ENCODE measurements around the gene DCAF8.
"Not testable (repeated sequence)": the region's sequence is repeated elsewhere in the genome, so short reads cannot be mapped to it uniquely, and the experiment has no call there.

DCAF8 gene

DNA sequence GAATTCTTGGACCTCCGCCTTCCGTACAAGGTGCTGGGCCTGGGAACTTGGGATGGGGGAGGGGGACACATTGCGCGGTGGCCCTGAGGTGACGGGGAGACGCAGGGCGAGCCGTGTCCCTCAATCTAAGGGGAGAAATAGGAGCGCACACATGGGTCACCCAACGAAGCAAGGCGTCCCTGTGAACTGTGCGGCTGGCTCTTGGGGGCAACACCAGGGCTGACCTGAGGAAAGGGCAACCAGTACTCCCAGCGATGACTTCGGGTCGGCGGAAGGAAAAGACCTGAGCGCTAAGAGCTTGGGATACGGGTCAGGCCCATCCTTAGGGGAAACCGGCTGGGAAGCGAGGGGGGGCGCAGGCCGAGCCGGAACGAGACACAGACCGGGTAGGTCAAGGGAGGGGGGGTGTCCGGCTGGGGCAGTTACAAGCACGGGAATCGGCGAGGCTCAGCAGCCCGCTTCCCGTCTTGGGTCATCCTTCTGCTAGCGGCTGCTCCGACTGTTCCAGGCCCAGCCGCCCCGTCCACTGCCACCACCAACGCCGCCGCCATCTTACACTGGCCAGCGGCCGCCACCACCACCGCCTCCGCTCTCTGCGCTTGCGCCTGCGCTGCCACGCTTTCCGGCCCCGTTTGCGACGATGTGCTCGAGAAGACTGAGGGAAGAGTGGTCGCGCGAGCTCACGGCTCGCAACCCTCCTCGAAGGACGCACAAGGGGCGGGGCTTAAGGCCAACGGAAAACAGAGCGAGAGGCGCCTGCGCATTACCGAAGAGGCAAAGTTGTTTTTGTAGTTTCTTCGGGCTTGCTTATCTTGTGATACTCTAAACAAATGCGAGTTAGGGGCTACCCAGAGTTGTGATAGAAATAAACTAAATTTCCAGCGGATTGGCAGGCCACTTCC lies at the start of gene DCAF8:
Gene DCAF8, minus strand, starts transcription at position 657 of the 902 bp plus-strand sequence. CDS start 18,541 bp downstream, outside the sequence.
- H3K4me3 ChIP-seq (ENCODE audit: low read depth, low read length), result peak within 1 kb of the TSS; percentile 99
- peak; percentile 92 for DNase-seq (ENCODE audit: low read depth)

DNA sequence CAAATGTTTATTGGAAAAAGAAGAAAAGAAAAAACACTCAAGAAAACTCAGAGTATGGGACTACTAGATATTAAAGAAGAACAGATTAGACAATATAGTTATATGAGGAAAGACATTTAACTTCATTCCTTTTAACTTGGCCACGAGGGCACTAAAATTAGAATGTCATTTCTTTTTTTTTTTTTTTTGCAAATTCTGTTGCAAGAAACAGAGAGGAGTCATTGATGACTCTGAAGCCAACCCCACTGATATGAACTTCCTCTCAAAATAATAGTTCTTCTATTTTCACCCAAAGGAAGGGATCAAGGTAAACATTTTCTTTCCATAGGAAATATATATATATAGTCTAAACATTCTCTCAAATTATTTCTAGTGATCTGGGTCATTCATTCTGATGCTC lies 47.2 kb upstream of the DCAF8 start:
- no peak overlapping the region for H3K4me3 ChIP-seq (ENCODE audit: low read depth, low read length)
- DNase-seq (ENCODE audit: low read depth), result no peak

DNA sequence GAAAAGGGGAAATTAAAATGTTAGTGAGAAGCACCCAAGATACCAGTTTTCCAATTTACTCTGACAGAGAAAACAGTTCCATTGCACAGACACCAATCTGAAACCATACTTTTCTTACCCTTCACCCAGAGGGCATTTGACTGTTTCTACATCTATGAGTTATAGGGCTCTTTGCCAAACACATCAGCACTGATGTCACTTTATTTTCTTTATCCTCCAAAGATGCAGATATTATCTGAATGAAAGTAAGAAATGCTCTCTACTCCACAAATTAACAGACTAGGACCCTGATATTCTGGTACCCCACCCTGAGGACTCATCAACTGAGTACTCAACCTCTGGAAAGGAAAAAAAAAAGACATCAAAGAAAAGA lies 46.8 kb upstream of the DCAF8 start:
- DNase-seq (ENCODE audit: low read depth), result no peak
- no peak overlapping the region for H3K4me3 ChIP-seq (ENCODE audit: low read depth, low read length)

DNA sequence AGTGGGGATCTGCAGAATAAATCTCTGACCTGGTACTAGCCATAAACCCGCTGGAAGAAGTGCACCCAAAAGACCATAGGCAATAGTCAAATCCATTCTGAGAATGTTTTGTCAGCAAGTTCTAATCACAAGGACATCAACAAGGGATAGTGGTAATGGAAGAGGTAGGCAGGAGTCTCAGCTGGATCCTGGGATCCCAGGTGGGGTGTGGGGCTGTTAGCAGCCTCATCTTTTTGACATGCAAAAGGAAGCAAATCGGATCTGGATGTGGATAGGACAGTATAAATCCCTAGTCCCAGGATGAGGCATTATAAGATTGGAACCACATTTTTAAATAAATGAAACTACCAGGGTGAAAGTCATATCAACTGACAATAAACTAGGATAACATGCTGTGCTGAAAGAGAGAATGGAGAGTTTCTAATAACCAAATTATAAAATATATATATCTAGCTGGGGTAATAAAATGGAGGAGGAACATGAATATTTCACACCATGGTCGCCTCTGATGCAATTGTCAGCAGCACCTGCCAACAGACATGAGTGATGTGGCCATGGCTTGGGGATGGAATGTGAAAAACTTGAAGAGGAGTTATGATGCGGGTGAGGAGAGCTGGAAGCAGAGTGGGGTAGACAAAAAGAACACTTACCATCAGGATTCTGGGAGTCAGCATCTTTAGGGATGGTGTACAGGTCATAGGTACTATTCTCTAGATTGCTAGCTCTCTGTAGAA lies 46.3 kb upstream of the DCAF8 start:
- DNase-seq (ENCODE audit: low read depth), result no peak
- H3K4me3 ChIP-seq (ENCODE audit: low read depth, low read length), result no peak overlapping the region

DNA sequence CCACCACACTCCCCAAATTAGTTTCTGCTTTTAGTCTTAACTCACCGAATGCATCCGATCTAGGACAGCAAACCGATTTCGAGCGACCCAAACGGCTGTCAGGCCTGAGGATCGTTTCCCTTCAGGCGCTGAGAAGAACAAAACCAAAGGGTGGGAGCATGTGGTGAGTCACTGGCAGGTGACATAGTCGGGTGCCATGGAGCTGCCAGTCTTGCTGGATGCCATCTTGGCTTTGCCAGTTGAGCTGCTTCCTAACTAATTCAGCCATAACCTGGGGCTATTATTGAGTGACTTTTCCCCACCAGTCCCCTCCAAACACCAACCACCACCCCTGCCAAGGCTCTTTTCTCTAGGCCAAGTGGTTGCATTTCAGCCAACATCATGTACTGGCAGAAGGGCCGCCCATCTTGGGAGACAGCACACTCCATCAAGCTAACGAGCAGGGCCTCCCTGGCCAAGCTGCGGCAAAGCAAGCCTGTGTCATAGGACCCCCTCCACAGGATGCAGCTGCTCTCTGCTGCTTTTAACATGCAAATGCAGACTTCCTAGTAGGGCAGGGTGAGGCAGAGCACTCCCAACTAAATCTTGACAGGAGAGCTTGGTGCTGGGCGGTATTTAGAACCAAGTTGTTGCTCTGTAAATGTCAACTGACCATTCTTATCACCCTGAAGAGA lies 44.9 kb upstream of the DCAF8 start:
- DNase-seq (ENCODE audit: low read depth), result no peak
- no peak overlapping the region for H3K4me3 ChIP-seq (ENCODE audit: low read depth, low read length)

DNA sequence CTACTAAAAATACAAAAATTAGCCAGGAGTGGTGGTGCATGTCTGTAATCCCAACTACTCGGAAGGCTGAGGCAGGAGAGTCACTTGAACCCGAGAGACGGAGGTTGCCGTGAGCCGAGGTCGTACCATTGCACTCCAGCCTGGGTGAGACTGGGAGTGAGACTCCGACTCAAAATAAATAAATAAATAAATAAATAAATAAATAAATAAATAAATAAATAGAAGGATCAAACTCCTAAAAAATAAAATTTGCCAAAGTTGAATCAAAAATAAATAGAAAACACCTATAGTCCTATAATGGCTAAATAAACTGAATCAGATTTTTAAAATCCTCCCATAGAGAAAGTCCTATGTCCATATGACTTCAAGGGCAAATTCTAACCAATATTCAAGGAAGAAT lies 37.8 kb upstream of the DCAF8 start:
- H3K4me3 ChIP-seq (ENCODE audit: low read depth, low read length), result no peak overlapping the region
- DNase-seq (ENCODE audit: low read depth), result no peak

DNA sequence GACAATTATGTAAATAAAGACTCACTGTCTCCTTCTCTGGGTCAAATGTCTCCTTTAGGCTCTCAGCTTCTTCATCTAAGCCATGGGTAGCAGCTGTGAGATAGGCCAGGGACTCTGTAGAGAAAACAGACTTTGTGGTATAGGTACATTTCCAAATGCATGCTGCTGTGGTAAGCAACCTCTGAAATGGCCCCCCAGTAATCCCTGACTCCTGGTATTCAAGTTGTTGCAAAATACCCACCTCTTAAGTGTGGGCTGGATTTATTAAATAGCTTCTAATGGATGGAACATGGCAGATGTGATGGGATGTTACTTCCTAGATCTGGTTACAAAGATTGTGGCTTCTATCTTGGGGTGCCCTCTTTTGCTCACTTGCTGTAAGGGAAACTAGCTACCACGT lies 33.7 kb upstream of the DCAF8 start:
- no peak for DNase-seq (ENCODE audit: low read depth)
- H3K4me3 ChIP-seq (ENCODE audit: low read depth, low read length), result no peak overlapping the region

DNA sequence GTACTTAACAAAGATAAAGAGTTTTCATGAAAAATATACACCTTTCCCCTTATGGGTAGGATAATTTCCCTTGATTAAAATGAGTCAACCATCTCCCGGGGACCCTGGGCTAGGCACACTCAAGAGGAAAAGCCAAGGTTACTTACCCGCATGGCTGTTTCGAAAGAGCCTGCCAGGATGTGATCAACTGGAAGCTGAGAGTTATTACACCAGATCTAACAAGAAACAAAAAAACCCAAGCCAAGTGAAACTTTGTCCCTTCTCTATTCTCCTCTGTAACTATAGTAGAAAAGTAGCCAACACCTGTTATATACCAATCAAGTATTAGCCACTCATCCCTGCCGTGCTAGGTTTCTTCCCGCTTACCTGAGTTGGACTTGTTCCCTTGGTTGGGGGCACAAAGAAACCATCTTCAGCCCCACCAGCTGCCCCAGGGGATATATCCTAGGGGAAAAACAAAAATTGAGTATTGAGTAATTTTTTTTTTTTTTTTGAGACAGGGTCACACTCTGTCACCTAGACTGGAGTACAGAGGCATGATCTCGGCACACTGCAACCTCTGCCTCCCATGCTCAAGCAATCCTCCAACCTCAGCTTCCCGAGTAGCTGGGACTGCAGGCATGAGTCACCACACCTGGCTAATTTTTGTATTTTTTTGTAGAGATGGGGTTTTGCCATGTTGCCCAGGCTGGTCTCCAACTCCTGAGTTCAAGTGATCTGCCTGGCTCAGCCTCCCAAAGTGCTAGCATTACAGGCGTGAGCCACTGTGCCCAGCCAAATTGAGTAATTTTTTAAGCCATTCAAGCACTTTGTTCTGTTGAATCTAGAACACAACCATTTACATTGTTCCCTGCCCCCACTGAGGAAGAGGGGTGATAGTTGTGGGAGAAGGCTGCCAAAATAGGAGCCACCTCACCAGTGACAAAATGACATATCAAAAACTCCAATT lies 30.9 kb upstream of the DCAF8 start:
- no peak for DNase-seq (ENCODE audit: low read depth)

DNA sequence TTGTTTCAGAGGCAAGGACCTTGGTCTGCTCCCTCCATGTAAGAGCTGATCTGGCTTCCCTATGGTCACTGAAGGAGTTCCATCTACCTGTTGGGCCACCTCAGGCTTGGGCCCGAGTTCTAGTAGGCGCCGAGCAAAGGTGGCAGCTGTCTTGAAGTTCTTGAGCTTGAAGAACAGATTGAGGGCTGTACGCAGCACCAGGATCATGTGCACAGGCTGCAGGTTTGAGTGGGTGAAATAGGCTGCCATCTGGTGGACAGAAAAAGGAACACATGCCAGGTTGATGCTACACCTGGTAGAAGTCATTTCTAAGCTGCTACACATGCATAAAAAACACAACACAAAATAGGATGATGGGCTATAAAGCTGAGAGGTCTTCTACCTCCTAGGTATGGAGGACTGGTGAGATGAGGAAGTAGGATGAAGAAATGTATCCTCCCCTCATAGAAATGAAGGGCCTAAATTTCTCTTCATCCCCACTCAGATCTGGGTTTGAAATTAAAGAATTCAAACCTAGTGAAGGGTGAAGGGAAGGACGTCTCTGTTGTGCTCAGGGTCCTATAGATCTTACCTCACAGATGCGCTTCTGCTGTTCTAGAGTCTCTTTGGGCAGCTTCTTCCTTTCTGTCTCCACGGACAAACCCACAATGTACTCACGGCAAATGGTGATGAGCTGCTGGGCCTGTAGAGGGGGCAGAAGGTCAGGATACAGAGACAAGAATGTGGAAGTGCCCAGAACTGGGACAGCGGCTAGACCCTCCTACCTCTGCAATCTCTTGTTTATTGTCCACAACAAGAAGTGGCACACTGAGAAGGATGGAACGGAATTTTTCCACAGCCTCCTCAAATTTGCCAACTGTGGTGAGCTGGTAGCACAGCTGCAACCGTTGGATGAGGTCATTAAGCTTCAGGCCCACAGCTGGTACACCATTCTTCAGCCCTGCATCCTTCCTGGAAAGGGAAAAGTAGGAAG lies 29.2 kb upstream of the DCAF8 start:
- H3K4me3 ChIP-seq (ENCODE audit: low read depth, low read length), result no peak overlapping the region
- DNase-seq (ENCODE audit: low read depth), result peak; percentile 33

More for the DNA sequence above, 30.9 kb upstream of the DCAF8 start:
- H3K4me3 ChIP-seq (ENCODE audit: low read depth, low read length), result no peak overlapping the region

DNA sequence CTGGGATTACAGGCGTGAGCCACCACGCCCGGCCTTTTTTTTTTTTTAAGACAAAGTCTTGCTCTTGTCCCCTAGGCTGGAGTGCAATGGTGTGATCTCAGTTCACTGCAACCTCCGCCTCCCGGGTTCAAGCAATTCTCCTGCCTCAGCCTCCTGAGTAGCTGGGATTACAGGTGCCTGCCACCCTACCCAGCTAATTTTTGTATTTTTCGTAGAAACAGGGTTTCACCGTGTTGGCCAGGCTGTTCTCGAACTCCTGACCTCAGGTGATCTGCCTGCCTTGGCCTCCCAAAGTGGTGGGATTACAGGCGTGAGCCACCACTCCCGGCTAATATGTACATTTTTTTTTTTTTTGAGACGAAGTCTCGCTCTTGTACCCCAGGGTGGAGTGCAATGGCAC lies 25.4 kb upstream of the DCAF8 start:
- not testable (repeated sequence) for H3K4me3 ChIP-seq (ENCODE audit: low read depth, low read length); DNase-seq (ENCODE audit: low read depth)

DNA sequence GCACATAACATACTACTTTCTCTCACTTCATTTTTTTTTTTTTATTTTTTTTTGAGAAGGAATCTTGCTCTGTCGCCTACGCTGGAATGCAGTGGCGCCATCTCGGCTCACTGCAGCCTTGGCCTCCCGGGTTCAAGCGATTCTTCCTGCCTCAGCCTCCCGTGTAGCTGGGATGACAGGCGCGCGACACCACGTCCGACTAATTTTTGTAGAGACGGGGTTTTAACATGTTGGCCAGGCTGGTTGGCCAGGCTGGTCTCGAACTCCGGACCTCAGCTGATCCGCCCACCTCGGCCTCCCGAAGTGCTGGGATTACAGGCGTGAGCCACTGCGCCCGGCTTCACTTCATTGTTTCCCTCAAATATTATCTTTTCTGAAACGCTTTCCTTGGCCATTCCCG lies 23.2 kb upstream of the DCAF8 start:
- no peak for DNase-seq (ENCODE audit: low read depth)
- H3K4me3 ChIP-seq (ENCODE audit: low read depth, low read length), result peak overlapping the region; percentile 90

DNA sequence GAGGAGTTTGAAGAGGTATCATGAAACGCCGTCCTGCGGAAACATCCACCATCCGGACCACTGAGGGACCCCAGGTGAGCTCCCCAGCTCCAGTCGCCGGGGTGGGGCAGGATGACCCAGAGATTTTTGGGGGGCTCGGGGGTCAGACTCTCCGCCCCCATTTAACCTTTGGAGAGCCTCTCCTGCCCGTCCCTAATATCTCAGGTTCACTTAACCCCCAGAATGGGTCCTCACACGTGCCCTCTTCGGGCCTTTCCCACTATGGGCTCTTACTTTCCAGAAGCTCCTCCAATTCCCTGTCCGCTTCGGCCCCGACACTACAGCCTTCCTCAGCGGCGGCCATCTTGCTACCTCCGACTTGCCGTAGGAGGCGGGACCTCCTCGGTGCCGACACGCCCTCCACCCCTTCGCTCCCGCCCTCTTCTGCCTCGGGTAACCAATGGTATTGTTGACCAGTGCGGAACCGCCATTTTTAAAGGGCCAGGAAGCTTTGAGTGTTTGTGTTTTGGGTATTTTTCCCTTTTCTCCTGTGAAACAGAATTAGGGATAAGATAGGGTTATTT lies 22.5 kb upstream of the DCAF8 start, which contains the start of gene PEX19:
Gene PEX19, minus strand, starts transcription at position 352 of the 563 bp plus-strand sequence. Its CDS starts 9 bp downstream, at position 343.
- peak; percentile 82 for DNase-seq (ENCODE audit: low read depth)
- peak within 1 kb of the TSS; percentile 90 for H3K4me3 ChIP-seq (ENCODE audit: low read depth, low read length)

DNA sequence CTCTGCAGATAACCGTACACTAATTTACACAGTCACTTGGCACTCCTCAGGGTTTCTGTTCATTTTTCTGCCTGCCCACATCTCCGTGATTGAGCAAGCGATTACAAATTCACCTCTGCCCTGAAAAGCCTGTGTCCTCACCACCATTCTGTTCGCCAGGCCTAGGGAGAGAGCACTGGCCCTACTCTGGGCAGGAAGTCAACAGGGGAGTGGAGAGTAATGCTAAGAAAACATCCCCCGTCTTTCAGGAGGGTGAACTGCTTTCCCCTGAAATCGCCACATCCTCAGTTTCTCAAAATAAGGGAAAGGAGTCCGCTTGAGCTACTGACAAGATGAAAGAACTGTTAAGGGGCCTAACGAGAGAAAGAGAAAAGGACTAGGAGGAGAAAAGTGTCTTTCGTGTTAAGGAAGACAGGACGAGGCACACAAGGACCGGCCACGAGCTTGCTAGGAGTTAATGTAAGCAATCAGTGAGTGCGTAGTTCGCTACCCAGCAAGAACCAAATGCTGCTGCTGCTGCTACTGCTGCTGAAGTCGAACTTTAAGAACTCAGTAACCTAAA lies 22.0 kb upstream of the DCAF8 start:
- peak; percentile 71 for DNase-seq (ENCODE audit: low read depth)
- H3K4me3 ChIP-seq (ENCODE audit: low read depth, low read length), result peak overlapping the region; percentile 90

DNA sequence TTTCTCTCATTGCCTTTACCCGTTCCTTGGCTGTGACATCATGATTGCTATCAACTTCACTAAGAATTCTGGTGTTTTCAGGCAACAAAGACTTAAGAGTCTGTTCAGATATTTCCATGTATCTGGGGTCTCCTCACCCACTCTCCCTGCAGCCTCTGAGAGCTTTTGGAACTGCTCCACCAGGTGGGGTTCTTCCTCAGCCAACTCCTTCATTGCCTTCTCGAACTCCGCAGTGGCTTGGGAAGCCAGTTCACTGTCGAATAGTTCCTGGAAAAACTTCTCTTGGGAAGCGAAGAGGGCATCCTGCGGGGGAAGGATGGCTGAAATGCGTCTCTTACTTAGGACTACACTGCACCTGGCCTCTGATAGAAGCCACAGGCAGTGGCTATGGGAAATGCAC lies 20.5 kb upstream of the DCAF8 start:
- H3K4me3 ChIP-seq (ENCODE audit: low read depth, low read length), result no peak overlapping the region
- no peak for DNase-seq (ENCODE audit: low read depth)

DNA sequence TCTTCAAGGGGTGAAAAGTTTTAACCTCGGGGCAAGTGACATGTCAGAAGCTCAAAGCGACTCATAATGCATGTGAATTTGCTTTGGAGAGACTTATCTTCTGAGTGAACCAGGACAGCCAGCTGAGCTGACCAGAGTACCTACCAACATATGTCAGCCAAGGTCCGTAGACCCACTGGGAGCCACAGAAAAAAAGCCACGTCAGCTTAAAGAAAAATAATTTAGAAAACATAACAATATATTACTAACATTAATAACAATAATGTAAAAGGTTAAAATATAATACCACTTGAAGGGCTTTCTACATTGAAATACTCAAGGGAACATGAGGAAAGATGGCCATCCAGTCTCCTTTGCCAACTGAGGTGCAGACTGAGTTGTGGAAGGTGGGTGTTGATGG lies 15.6 kb upstream of the DCAF8 start:
- DNase-seq (ENCODE audit: low read depth), result no peak
- no peak overlapping the region for H3K4me3 ChIP-seq (ENCODE audit: low read depth, low read length)

DNA sequence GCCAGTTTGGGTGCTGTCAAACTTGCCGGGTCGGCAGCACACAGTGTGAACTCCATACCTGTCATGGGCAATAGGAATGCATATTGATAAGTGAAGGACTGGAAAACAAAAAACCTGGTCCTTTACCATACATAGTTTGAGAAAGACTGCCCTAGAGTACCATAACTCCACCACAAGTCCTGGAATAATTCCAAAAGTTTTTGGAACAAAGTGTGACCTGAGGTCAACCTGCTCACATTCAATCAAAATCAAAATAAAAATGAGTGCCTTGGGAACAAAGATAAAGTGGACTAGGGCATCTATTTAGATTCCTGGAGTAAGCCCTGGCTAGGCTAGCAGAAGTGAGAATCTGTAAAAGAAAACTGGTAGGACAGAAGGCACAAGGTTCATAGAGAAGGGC lies 15.0 kb upstream of the DCAF8 start:
- no peak for DNase-seq (ENCODE audit: low read depth)

DNA sequence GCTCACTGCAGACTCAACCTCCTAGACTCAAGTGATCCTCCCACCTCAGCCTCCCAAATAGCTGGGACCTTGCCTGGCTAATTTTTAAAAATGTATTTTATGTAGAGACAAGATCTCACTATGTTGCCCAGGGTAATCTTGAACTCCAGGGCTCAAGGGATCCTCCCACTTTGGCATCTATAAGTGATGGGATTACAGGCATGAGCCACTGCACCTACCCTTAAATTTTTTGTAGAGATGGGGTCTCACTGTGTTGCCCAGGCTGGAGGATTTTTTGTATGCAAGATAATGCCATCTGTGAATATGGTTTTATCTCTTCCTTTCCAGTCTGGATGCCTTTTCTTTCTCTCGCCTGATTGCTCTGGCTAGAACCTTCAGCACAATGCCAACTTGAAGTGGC lies 8.7 kb upstream of the DCAF8 start:
- DNase-seq (ENCODE audit: low read depth), result no peak
- H3K4me3 ChIP-seq (ENCODE audit: low read depth, low read length), result no peak overlapping the region

More for the DNA sequence above, 15.0 kb upstream of the DCAF8 start:
- no peak overlapping the region for H3K4me3 ChIP-seq (ENCODE audit: low read depth, low read length)
